Pulmonary artery endothelial cell (primary cell): ENCODE data around the gene MYH15. TPM values are rescaled to one million over a fixed set of nuclear protein-coding genes. Genes with fewer than 3 reads are reported as not detected.
"Not testable (repeated sequence)": the region's sequence is repeated elsewhere in the genome, so short reads cannot be mapped to it uniquely, and the experiment has no call there.

Source experiments
- DNase-seq: peaks from one replicate; pipeline ENCODE4 v3.0.0-alpha.2; 2011; ENCODE audit warnings: low read depth, low spot score
- total RNA-seq: library from RNA; depleted of rRNA; stranded (reverse); fragments of >200 nt; gene quantifications from 2 replicates; pipeline ENCODE4 v1.2.3, GENCODE V29; 2014

MYH15 gene
- total RNA-seq, 1 donor from 2014 or later = 0.26 TPM

DNA sequence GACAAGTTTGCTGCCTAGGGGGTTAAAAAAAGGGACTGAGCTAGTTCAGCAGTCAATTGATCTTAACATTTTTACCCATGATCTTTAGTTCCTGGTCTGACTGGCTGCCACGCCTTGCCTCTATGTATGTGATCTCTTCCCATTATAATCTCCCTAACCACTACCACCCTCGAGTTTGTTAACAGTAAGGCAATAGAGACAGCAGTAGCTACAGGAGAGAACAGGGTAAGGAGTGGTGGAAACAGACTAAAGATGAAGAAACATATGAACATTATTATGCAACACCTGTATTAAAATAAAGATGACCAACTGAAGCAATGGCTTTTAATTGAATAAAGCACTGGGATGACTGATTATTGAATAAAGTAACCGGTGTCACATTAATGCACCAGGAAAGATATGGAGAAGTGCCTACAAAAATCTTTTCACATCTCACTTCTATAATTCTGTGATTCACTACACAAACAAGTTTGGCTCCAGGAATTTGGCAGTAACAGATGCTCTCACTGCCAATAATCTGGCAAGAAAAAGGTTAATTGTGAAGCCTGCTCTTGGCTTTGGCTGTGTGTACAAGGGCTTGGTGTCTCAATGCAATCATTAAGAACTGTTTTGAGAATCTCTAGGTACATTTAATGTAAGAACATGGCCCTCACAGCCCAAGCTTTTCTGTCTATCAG lies 118.3 kb downstream of the MYH15 start:
- DNase-seq = no peak

DNA sequence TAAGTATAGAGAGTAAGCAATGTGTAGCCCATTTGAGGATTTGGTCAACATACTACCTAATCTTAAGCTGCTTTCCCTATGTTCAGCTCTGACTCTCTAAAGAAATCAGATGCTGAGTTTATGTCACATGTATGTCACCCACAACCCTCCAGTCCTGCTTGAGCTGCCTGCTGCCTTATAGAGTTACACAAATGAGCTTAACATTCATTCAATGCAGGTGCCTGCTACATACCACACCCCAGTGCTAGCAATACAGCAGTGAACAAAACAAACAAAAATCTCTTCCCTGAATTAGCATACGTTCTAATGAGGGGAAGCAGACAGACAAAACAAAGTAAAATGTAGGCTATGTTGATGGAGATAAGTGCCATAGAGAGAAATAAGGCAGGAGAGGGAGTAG lies 121.0 kb downstream of the MYH15 start:
- no peak for DNase-seq

DNA sequence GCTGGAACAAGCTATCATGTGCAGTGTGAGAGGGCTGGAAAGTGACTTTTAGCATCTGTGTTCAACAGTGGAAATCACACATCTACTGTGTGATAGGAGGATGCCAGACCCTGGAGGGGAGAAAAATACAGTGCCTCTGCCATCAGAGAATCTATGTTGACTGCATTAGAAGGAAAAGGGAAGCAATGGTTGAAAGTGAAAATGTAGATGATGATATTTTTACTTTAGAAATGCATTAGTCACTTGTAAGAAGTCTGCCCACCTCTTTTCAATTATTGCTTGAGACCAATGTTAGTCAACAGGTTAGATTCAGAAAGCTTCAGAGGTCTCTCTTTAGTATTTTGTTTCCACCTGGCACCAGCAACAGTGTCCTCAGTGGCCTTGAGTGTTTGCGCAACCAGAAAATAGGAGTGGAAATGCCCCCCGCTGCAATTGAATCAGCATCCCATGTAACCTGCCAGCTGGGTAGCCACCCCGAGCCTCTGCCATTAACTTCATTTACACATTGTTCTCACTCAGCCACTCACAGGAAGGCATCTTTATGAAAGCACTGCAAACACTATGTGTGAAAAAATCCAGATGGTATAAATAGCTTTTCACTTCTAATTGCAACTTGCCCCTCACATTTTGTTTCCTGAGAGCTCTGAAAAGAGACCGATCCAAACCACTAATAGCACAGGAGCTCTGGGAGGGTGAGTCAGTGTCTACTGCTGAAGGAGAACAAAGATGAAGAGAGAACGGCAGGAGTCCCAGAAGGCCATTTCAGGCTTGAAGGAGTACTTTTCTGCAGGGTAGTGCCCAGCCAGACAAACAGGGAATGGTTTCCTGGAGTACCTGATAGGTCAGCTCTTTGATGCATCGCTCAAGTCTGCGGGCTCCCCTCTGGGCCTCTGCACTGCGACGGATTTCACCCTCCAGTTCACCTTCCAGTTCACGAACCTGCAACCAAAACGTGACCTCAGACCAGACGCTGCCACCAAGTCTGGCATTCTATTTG lies 122.0 kb downstream of the MYH15 start:
- DNase-seq = no peak

DNA sequence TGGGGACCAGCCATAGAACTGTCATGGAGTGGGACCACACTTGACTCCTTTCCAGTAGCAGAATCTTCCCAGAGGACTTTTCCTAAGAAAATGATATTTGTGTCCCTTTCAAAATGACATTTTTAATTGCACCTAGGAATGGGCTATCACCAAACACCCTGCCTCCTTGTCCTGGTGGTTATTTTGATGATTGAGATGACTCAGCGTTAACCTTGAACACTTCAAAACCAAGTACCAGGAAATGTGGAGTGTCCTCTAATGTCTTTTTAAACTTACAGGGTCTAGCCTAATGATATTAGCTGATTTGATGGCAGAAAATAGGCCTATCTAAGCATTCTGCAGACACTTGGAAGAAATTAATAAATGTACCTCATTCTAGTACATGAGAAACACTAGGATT lies 123.3 kb downstream of the MYH15 start:
- no peak for DNase-seq

DNA sequence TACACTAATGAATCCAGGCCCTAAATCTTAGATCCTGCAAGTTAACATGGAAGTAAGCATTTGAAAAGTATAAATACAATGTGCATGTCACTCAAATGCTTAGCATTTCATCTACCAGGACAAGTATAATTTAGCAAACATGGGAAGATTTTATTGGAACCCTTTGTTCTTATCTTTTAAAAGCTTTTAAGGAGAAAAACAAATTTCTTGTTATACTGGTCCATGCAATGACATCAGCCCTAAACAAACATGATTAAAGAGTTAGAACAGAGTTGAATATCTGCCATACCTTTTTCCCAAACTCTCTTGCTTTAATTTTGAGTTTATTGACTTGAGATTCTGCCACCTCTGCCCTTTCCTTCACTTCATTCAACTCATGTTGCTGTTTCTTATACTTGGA lies 127.1 kb downstream of the MYH15 start:
- DNase-seq = no peak

DNA sequence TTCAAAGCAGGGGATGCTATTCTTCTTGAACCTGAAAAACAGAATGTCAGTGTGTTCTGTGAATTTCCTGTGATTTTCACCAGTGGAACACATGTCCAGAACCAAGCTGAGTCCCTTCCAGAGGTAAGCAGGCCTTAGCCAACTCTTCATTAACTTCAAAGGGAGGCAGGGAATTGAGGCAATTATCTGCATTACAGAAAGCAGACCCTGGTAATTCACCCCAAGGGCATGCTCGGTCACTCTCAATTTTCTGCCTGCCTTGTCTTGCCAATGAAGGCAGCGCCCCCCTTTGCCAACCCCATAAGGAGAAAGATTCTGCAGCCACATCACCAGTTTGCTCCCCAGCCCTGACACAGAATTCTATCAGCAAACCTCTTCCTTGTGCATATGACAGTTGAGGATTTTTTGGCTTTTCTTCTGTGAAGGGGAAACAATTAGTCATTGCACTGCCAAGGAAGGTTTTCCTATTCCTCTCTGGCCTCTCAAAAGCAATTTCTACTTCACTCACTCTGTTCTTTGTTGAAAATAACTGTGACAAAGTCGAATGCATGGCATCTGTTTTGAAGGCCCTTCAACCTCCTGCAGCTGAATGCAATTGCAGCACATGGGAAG lies 128.8 kb downstream of the MYH15 start:
- no peak for DNase-seq

DNA sequence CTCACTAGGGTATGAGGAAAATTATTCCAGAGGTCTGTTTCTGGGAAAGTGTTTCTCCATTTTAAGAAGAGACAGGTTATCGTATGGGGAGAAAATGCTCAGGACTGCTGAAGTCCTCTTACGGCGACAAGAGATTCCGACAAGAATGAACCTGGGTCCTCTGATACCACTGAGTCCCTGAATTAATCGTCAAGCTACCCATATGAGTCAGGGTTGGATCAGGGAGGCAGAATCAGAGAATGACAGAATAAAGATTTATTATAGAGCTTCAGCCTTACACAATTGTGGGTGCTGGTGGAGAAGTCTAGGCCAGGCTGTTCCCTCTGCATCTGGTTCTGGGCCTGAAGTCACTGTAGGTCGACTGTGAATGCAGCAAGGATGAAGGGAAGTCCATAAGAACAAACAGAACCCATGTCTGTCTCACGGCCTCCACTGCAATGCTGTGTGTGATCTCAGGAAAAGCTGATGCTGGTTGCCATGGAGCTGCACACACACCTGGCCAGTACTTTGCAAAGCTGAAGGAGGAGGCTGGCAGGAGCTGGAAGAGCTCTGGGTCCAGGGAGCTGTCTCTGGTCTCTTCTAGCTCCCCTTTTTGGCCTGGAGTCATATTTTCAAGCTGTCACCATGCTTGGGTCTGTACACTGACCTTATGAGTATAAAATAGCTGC lies 130.1 kb downstream of the MYH15 start:
- DNase-seq = no peak

DNA sequence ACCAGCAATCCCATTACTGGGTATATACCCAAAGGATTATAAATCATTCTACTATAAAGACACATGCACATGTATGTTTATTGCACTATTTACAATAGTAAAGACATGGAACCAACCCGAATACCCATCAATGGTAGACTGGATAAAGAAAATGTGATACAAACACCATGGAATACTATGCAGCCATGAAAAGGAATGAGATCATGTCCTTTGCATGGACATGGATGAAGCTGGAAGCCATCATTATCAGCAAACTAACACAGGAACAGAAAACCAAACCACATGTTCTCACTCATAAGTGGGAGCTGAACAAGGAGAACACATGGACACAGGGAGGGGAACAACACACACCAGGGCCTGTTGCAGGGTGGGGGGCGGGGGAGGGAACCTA lies 131.4 kb downstream of the MYH15 start:
- not testable (repeated sequence) for DNase-seq

DNA sequence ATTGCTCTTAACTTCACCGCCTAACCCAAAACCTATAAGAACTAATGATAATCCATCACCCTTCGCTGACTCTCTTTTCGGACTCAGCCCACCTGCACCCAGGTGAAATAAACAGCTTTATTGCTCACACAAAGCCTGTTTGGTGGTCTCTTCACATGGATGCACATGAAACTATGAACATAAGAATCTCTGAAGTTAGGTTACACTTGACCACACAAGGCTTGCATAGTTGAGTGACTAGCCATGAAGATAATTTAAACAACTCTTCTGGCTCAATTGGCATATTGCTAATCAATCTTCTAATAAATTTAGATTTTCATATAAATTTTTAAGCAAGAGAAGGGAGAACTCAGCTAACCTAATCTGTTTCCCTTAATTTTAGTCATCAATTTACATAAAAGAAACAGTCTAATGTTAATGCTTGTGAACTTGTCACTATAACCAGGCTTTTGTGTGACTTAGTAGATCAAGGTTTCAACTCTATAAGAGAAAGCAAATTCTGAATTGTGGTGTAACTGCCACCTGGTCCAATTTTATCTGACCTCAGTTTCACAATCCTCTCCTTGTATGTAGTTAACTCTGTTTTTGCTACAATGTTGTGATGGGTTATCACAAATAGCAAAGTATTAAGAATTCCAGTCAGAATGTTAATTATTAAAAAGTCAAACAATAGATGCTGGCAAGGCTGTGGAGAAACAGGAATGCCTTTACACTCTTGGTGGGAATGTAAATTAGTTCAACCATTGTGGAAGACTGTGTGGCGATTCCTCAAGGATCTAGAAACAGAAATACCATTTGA lies 132.0 kb downstream of the MYH15 start:
- DNase-seq = no peak

DNA sequence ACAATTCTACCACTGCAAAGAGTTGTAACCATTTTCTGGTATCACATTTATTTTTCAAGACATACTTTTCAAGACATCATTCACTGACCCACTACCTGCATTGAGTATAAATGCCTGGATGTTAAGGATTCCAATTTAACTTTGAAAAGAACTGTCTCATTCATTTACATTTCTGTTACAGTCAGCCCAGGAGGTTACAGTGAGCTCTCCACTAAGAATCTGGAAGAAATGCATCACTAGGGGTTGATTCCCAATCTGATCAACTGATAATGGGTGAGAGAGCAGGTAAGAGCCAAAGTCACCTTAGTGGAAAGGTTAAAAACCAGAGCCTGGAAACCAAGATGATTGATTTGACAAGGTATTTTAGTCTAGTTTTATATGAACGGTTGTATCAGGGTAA lies 133.0 kb downstream of the MYH15 start:
- DNase-seq = no peak

DNA sequence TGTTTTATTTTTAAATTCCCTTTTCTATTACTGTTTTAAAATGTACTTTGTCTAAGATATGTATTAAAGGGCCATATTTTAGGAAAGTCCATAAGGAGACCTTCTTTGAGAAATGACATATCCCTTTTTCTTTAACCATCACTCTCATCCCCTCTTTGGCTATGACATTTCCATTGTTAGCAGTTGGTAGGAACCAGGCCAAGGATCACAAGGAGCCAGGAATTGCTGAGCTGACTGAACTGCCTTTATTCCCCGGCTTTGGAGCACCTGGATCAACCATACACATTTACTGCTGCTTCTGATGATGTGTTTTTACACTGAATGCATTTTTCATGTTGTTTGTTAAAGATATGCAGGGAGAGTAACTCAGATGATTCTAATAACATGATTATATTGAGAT lies 134.4 kb downstream of the MYH15 start:
- no peak for DNase-seq

DNA sequence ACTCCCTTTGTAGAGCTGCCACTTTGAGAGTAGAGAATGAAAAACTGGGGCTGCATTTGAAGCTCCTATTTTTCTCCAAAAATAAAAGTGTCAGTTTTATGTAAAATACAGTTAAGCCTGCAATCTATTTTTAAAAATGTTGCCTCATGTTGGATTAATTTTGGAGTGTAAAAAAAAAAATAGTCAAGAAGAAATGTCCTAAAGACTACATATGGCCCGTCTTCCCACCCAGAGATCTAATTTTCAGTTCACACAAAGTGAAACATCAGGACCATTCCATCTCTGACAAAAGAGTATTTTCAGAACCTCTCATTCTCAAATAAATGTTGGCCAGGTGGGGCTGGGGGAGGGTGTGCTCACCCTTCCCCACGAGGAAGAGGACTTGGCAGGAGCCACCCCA lies 151.4 kb downstream of the MYH15 start:
- DNase-seq = no peak

DNA sequence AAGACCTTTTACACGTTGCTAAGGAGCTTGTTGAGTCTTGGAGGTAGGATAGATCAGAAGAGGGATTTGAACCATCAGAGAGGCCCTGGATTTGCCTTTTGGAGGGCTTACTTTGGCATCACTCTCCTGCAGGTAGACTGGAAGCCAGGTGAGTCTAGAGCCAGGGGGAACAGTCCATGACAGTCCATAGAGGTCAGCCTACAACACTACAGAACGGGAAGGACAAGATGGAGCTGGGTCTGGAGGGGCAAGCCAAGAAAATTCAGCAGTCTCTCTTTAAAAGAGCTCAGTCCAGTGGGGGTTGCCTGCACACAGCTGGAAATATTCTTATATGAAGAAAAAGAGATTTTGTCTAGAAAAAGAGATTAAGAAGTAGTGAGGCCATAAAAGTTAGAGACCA lies 153.4 kb downstream of the MYH15 start:
- no peak for DNase-seq

DNA sequence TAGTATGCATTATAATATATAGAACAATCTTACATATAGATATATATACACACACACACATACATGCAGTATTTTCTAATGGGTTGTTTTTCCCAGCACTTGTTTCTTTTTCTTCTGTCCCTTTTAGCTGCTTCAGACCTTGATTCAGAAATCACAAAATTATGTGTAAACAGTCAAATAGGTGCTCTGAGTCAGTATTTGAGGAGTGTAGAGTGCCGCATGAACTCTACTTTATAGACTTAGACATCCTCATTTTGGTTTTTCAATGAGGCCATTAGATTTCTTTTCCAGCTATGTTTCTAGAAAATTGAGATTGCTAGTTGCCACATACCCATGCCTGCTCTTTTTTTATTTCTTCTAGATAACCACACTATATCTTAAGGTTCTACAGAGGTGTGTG lies 155.8 kb downstream of the MYH15 start:
- DNase-seq = no peak

DNA sequence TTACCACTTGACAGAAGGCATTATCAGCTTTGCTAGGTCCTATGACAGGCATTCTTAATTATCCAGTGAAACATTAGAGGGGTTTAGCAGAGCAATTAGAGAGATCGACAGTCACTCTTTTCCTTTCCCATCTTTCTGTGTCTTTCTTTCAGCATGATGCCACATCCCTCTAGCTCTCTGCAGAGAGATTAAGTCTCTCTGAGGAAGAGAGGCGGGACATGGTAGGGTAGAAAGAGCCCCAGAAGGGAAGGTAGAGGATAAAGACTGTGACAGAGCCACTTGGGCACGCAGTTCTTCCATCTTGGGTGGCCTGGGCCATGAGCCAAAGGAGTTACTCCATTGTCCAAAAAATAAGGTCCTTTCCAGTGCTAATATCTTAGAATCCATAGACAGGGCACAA lies 158.2 kb downstream of the MYH15 start:
- DNase-seq = no peak

DNA sequence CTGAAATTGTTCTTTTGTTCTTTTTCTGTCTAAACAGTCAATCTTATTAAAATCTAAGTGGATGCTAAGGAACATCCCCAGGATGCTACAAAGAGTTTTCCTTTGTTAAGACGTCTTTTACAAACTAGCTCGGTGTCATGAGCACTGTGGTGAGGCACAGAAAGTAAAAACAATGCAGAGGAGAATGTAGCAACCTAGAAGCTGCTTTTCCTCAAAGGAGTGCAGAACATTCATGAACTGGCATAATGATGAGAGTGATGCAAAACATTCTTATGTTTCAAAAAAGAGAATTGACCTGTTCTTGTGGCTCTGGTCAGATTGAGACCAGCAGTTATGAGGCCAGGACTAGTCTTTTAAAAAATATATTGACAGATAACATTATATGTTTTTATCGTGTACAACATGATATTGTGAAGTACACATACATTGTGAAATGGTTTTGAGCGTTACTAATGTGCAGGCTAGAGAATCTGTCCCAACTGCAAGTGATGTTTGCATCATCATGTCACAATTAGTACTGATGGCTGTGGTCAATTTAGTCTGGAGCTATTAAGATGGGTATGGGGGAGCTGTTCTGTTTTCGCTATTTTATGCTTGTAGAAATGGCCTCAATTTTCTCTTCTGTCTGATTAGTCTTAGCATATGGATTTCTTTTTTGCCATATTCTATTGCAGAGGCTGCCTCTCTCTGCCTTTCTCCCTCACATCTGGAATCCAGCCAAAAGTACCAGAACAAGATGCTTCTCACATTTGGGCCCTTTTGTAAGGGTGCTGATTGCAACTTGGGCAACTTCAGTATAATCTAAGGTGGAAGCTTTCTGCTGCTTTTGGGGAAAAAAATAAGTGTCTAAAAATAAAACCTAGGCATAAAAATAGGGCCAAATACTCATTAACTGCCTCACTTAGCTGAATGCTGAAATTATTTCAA lies 163.8 kb downstream of the MYH15 start:
- no peak for DNase-seq

DNA sequence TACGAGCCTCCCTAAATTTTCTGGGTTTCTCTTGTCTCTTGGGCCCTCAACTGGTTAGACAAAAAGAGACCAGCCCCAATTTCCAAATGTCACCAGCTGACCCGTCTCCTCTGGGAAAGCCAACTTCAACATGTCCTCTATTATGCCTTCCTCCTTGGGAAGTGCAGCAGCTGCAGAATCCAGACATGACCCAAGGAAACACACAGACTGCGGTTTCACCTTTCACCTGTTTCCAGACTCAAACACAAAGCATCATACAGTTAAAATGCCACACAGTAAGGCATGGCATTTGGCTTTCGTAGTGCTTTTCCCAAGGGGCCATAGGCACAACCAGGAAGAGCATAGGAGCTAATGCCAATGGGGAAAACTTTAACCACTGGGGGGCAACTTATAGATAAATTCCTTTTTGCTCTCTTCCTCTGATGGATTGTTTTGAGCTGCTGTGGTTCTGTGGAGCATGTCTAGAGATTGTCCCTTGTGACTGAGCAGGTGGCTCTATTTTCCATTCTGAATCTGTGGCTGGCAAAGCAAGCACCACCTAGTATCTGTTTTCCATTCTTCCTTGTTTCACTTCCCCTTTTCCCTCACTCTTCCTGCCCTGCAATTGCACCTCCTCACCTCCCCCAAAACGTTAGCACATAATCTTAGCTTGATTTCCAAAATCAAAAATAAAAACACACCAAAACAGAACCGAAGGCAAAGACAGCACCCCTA lies 164.7 kb downstream of the MYH15 start:
- DNase-seq = no peak

DNA sequence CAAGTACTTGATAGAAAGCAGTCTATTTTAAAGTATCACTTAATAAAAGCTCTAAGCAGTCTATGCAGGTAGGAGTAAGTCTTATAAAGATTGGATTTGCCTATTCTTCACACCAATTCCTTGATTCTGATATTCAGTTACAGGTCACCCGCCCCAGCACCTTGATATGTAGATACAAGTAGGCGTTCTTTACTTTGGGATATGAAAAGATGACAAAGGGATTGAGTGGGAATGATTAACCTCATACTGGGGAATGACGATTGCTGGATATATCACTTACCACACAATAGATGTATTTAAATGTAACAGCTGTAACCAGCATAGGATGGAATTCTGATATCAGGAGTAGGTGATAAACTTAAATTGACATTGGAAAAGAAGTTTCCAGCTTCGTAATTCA lies 166.9 kb downstream of the MYH15 start:
- no peak for DNase-seq

DNA sequence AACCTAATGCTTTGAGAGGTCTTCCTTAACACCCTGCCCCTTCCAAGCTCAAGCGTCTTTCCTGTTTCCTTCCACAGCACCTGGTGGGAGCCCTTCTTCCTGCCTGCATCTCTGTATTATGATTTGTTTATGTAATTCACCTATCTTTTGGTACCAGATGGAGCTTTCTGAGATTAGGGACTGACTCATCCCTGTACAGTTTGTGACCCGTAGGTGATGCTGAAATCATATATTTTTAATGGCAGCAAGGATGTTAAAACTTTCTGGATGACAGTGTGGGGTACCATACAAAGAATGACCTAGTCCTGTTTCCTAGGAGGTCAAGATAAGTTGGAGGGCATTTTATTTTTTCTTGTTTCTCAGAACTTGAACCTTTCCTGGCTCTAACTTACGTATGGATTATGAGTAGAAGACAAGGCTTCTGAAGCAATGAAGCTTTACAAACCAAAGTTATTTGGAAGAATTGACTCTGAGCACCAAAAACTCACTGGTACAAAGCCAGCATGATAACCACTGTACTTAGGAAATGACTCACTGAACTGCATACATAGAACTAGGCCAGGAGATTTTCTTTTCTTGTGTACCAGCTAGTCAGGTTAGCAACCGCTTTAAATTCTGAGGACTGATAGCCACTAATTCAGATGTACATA lies 167.4 kb downstream of the MYH15 start:
- peak; percentile 33 for DNase-seq
